ENCODE data around the gene TNFSF12.

TNFSF12 gene

DNA sequence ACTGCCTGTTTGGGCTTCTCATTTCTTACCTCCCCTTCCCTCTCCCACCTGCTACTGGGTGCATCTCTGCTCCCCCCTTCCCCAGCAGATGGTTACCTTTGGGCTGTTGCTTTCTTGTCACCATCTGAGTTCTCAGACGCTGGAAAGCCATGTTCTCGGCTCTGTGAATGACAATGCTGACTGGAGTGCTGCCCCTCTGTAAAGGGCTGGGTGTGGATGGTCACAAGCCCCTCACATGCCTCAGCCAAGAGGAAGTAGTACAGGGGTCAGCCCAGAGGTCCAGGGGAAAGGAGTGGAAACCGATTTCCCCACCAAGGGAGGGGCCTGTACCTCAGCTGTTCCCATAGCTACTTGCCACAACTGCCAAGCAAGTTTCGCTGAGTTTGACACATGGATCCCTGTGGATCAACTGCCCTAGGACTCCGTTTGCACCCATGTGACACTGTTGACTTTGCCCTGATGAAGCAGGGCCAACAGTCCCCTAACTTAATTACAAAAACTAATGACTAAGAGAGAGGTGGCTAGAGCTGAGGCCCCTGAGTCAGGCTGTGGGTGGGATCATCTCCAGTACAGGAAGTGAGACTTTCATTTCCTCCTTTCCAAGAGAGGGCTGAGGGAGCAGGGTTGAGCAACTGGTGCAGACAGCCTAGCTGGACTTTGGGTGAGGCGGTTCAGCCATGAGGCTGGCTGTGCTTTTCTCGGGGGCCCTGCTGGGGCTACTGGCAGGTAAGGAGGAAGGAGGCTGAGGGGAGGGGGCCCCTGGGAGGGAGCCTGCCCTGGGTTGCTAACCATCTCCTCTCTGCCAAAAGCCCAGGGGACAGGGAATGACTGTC lies 30.4 kb downstream of the TNFSF12 start, which contains the start of gene CD68:
CD68 (plus strand) TSS at position 638 of the 833 bp plus-strand sequence; CDS start at position 678, 40 bp downstream.
- H3K4me3 ChIP-seq (ENCODE audit: low read depth, low read length), result peak within 1 kb of the TSS; percentile 36
- TF ChIP-seq CTCF (IDR thresholded peaks at IDR 0.05; ENCODE audit: low read depth, low read length), result no peak

DNA sequence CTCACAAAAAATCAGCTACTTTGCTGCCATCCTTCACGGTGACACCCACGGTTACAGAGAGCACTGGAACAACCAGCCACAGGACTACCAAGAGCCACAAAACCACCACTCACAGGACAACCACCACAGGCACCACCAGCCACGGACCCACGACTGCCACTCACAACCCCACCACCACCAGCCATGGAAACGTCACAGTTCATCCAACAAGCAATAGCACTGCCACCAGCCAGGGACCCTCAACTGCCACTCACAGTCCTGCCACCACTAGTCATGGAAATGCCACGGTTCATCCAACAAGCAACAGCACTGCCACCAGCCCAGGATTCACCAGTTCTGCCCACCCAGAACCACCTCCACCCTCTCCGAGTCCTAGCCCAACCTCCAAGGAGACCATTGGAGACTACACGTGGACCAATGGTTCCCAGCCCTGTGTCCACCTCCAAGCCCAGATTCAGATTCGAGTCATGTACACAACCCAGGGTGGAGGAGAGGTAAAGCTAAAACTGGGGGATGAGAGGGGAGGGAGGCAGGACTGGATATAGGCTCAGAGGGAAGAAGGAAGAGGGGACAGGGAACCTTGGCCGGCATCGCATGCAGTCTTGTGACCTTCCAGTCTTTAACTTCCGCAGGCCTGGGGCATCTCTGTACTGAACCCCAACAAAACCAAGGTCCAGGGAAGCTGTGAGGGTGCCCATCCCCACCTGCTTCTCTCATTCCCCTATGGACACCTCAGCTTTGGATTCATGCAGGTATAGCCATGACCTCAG lies 31.2 kb downstream of the TNFSF12 start:
- no peak for TF ChIP-seq CTCF (IDR thresholded peaks at IDR 0.05; ENCODE audit: low read depth, low read length)
- H3K4me3 ChIP-seq (ENCODE audit: low read depth, low read length), result peak overlapping the region; percentile 36

DNA sequence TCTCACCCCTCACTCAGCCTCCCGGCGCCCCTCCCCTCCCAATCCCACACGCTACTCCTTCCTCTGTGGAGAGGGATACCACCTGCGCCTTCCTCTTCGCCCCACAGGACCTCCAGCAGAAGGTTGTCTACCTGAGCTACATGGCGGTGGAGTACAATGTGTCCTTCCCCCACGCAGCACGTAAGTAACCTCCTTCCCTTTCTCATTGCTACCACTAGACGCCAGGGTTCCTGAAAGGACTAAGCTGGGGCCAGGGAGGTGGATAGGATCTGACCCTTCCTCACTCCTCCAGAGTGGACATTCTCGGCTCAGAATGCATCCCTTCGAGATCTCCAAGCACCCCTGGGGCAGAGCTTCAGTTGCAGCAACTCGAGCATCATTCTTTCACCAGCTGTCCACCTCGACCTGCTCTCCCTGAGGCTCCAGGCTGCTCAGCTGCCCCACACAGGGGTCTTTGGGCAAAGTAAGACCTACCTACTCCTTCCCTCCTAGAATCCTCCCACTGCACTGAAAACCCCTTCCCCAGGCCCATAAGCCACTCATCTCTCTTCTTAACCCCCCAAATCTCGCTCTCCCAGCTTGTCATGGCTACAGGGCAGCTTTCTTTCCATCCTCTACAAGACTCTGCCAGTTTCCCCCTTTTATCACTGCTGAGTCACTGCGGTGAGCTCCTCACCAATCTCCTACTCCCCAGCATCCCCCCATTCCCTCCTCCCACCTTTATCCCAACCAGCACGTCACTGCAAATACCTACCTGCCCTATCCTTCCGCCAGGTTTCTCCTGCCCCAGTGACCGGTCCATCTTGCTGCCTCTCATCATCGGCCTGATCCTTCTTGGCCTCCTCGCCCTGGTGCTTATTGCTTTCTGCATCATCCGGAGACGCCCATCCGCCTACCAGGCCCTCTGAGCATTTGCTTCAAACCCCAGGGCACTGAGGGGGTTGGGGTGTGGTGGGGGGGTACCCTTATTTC lies 32.0 kb downstream of the TNFSF12 start:
- no peak for TF ChIP-seq CTCF (IDR thresholded peaks at IDR 0.05; ENCODE audit: low read depth, low read length)
- no peak overlapping the region for H3K4me3 ChIP-seq (ENCODE audit: low read depth, low read length)

- peak overlapping the region; percentile 74 for H3K4me3 ChIP-seq (ENCODE audit: low read depth, low read length)
- no peak for TF ChIP-seq CTCF (IDR thresholded peaks at IDR 0.05; ENCODE audit: low read depth, low read length)
Observed at GRCh38 chr17:7582396-7583252, 33.8 kb downstream of the TNFSF12 start.

- peak within 1 kb of the TSS; percentile 74 for H3K4me3 ChIP-seq (ENCODE audit: low read depth, low read length)
- TF ChIP-seq CTCF (IDR thresholded peaks at IDR 0.05; ENCODE audit: low read depth, low read length), result no peak
Observed at GRCh38 chr17:7583253-7584109, 34.6 kb downstream of the TNFSF12 start, which contains the start of gene MPDU1. MPDU1 (plus strand) TSS chr17:7583852; CDS start chr17:7583863, 11 bp downstream.
